ENCODE measurements around the gene PITPNM1.

The PITPNM1 gene

GRCh38 chr11:67524480-67524808 is 19.3 kb upstream of the PITPNM1 start:
- TF ChIP-seq EZH2phosphoT487 (conservative IDR thresholded peaks at IDR 0.05; ENCODE audit: low read length) (no peak), CTCF (IDR thresholded peaks at IDR 0.05; ENCODE audit: insufficient read depth, low read length, poor library complexity, severe bottlenecking) (no peak)
- H4K20me1 ChIP-seq (ENCODE audit: low read depth, low read length) = no peaks in the 10 kb centered on the region
- no peak overlapping the region for H3K9ac ChIP-seq (ENCODE audit: low read length)
- no peaks in the 10 kb centered on the region for H3K27me3 ChIP-seq (ENCODE audit: low read length)
- H2AFZ ChIP-seq (ENCODE audit: low read depth, low read length, severe bottlenecking) = no peak overlapping the region
- H3K36me3 ChIP-seq (ENCODE audit: low read length) = no peaks in the 10 kb centered on the region
- H3K27ac ChIP-seq (ENCODE audit: low read depth, low read length) = no peak overlapping the region
- no peak overlapping the region for H3K4me3 ChIP-seq (ENCODE audit: insufficient read depth, low read length, poor library complexity, severe bottlenecking)
- no peaks in the 10 kb centered on the region for H3K9me2 ChIP-seq (replicated peaks; ENCODE audit: insufficient read depth, low read length)
- no peaks in the 10 kb centered on the region for H3K9me3 ChIP-seq (ENCODE audit: insufficient read depth, low read length)
- no peaks in the 10 kb centered on the region for H3F3A ChIP-seq (ENCODE audit: insufficient read depth)
- H3K4me2 ChIP-seq (ENCODE audit: low read depth, low read length, poor library complexity, severe bottlenecking) = no peak overlapping the region
- H3K79me2 ChIP-seq (ENCODE audit: insufficient read depth, low read length) = no peaks in the 10 kb centered on the region

GRCh38 chr11:67523556-67524479 is 18.7 kb upstream of the PITPNM1 start:
- no peak overlapping the region for H3K4me3 ChIP-seq (ENCODE audit: insufficient read depth, low read length, poor library complexity, severe bottlenecking)
- H3K4me2 ChIP-seq (ENCODE audit: low read depth, low read length, poor library complexity, severe bottlenecking) = no peak overlapping the region
- no peaks in the 10 kb centered on the region for H3F3A ChIP-seq (ENCODE audit: insufficient read depth)
- H3K9me2 ChIP-seq (replicated peaks; ENCODE audit: insufficient read depth, low read length) = no peaks in the 10 kb centered on the region
- no peak overlapping the region for H3K9ac ChIP-seq (ENCODE audit: low read length)
- no peak overlapping the region for H2AFZ ChIP-seq (ENCODE audit: low read depth, low read length, severe bottlenecking)
- no peaks in the 10 kb centered on the region for H3K9me3 ChIP-seq (ENCODE audit: insufficient read depth, low read length)
- H3K79me2 ChIP-seq (ENCODE audit: insufficient read depth, low read length) = no peaks in the 10 kb centered on the region
- TF ChIP-seq CTCF (IDR thresholded peaks at IDR 0.05; ENCODE audit: insufficient read depth, low read length, poor library complexity, severe bottlenecking) (no peak), EZH2phosphoT487 (conservative IDR thresholded peaks at IDR 0.05; ENCODE audit: low read length) (no peak)
- no peaks in the 10 kb centered on the region for H4K20me1 ChIP-seq (ENCODE audit: low read depth, low read length)
- H3K27ac ChIP-seq (ENCODE audit: low read depth, low read length) = no peak overlapping the region
- no peaks in the 10 kb centered on the region for H3K27me3 ChIP-seq (ENCODE audit: low read length)
- H3K36me3 ChIP-seq (ENCODE audit: low read length) = no peaks in the 10 kb centered on the region

- H3K36me3 ChIP-seq (ENCODE audit: low read length) = no peaks in the 10 kb centered on the region
- H3F3A ChIP-seq (ENCODE audit: insufficient read depth) = no peaks in the 10 kb centered on the region
- H3K79me2 ChIP-seq (ENCODE audit: insufficient read depth, low read length) = no peaks in the 10 kb centered on the region
- H3K9me2 ChIP-seq (replicated peaks; ENCODE audit: insufficient read depth, low read length) = no peaks in the 10 kb centered on the region
- no peak within 1 kb of the TSS for H2AFZ ChIP-seq (ENCODE audit: low read depth, low read length, severe bottlenecking)
- no peak for TF ChIP-seq CTCF (IDR thresholded peaks at IDR 0.05; ENCODE audit: insufficient read depth, low read length, poor library complexity, severe bottlenecking)
- no peak for TF ChIP-seq EZH2phosphoT487 (conservative IDR thresholded peaks at IDR 0.05; ENCODE audit: low read length)
- no peak within 1 kb of the TSS for H3K9ac ChIP-seq (ENCODE audit: low read length)
- no peaks in the 10 kb centered on the region for H3K27me3 ChIP-seq (ENCODE audit: low read length)
- no peak within 1 kb of the TSS for H3K27ac ChIP-seq (ENCODE audit: low read depth, low read length)
- H4K20me1 ChIP-seq (ENCODE audit: low read depth, low read length) = no peaks in the 10 kb centered on the region
- H3K4me2 ChIP-seq (ENCODE audit: low read depth, low read length, poor library complexity, severe bottlenecking) = no peak within 1 kb of the TSS
- no peak within 1 kb of the TSS for H3K4me3 ChIP-seq (ENCODE audit: insufficient read depth, low read length, poor library complexity, severe bottlenecking)
- no peaks in the 10 kb centered on the region for H3K9me3 ChIP-seq (ENCODE audit: insufficient read depth, low read length)
These were observed 17.8 kb upstream of the PITPNM1 start, which contains the start of gene CABP2 for GRCh38 chr11:67522844-67523555. TSS of gene CABP2 (minus strand) at chr11:67523446. CDS start at chr11:67523326, 120 bp downstream.

Data from SU-DHL-6 (cell line).